CD4-positive, alpha-beta memory T cell (primary cell): Measurements from ENCODE around the gene CDK18. TPM values are rescaled to one million over a fixed set of nuclear protein-coding genes. Genes with fewer than 3 reads are reported as not detected.
"Not testable (repeated sequence)": the region's sequence is repeated elsewhere in the genome, so short reads cannot be mapped to it uniquely, and the experiment has no call there.

Source experiments
- CTCF ChIA-PET: fragments of 350-600 bp; sonication (Branson Sonifier 250); formaldehyde crosslinking; loops from one replicate; lab custom pipeline; 2021; ENCODE audit warnings: inconsistent platforms; ENCODE audit not compliant: partially characterized antibody; lab: Charles Lee
- POLR2A ChIA-PET: fragments of 350-600 bp; sonication (Branson Sonifier 250); formaldehyde crosslinking; loops from one replicate; lab custom pipeline; 2021; ENCODE audit not compliant: partially characterized antibody; lab: Charles Lee
- DNase-seq, 5 donors: peaks; one replicate each; pipeline versions ENCODE4 v3.0.0 to v3.0.0-alpha.2; 2020 to 2022; ENCODE audit warnings: mixed read lengths in 1 of 5
- H3K27ac ChIP-seq: one replicate; pipeline ENCODE4 v1.7.0; 2013; ENCODE audit warnings: low read depth, low read length
- H3K27me3 ChIP-seq: 2 replicates; pipeline ENCODE4 v1.7.0; 2013; ENCODE audit warnings: mild to moderate bottlenecking, low read length, moderate library complexity; ENCODE audit not compliant: insufficient read depth
- H3K36me3 ChIP-seq: 2 replicates; pipeline ENCODE4 v1.7.0; 2013; ENCODE audit warnings: mild to moderate bottlenecking, low read length, moderate library complexity; ENCODE audit not compliant: insufficient read depth
- H3K4me1 ChIP-seq: 2 replicates; pipeline ENCODE4 v1.7.0; 2013; ENCODE audit warnings: mild to moderate bottlenecking, low read length, moderate library complexity; ENCODE audit not compliant: insufficient read depth
- H3K4me3 ChIP-seq, 2 donors: one replicate each; pipeline ENCODE4 v1.7.0; 2013; ENCODE audit warnings: low read length in 2 of 2, mild to moderate bottlenecking in 1 of 2
- H3K9me3 ChIP-seq, 2 donors: one replicate each; pipeline ENCODE4 v1.7.0; 2013; ENCODE audit warnings: low read length in 2 of 2, control low read depth in 1 of 2; ENCODE audit not compliant: control insufficient read depth in 1 of 2
- H3K27ac Mint-ChIP-seq, 7 donors: one replicate each; pipeline ENCODE4 v1.8.0; 2020 to 2021; ENCODE audit warnings: mixed read lengths in 7 of 7, mild to moderate bottlenecking in 6 of 7, inconsistent platforms in 3 of 7, moderate library complexity in 3 of 7
- H3K27me3 Mint-ChIP-seq, 2 donors: one replicate each; pipeline ENCODE4 v1.8.0; 2020 to 2021; ENCODE audit warnings: mixed read lengths in 2 of 2
- H3K36me3 Mint-ChIP-seq, 2 donors: one replicate each; pipeline ENCODE4 v1.8.0; 2020 to 2021; ENCODE audit warnings: mixed read lengths in 2 of 2, inconsistent platforms in 1 of 2, mild to moderate bottlenecking in 1 of 2
- H3K4me1 Mint-ChIP-seq, 4 donors: one replicate each; pipeline ENCODE4 v1.8.0; 2020 to 2021; ENCODE audit warnings: mixed read lengths in 4 of 4, mild to moderate bottlenecking in 1 of 4
- H3K4me3 Mint-ChIP-seq, 8 donors: one replicate each; pipeline ENCODE4 v1.8.0; 2020 to 2021; ENCODE audit warnings: mixed read lengths in 8 of 8, mild to moderate bottlenecking in 7 of 8, moderate library complexity in 6 of 8, inconsistent platforms in 3 of 8
- H3K9me3 Mint-ChIP-seq, 8 donors: one replicate each; pipeline ENCODE4 v1.8.0; 2020 to 2021; ENCODE audit warnings: mixed read lengths in 8 of 8, mild to moderate bottlenecking in 5 of 8, inconsistent platforms in 3 of 8, moderate library complexity in 1 of 8
- intact Hi-C: fragments of 100-400 bp; cut with micrococcal nuclease; formaldehyde crosslinking; loops from one replicate; pipeline ENCODE4 v1.15.1; 2023
- polyA plus RNA-seq, 2 donors: library from polyadenylated mRNA; unstranded; fragments of 300-500 nt; fragmentation: Illumina TruSeq; gene quantifications; one replicate each; pipeline ENCODE4 v1.2.3, GENCODE V29; 2021
- total RNA-seq, 2 experiments: library from RNA; stranded (reverse); gene quantifications; one replicate each; pipeline ENCODE4 v1.2.3, GENCODE V29; 2021

Gene CDK18
- total and polyA plus RNA-seq, 4 experiments from 2014 or later: 0.25 to 1.3 (median 0.77) TPM

- Histone ChIP-seq H3K27me3 (no peaks in the 10 kb centered on the region), H3K36me3 (no peaks in the 10 kb centered on the region), H3K4me1 (peaks cover 32% of the 10 kb centered on the region), H3K27ac (peak overlapping the region; percentile 29), H3K9me3 (peaks cover 0 to under 1% of the 10 kb centered on the region in 2 donors), H3K4me3 (no peak overlapping the region)
- Mint-ChIP-seq H3K36me3 (no peaks in the 10 kb centered on the region), H3K27me3 (peaks cover 16 to 20% of the 10 kb centered on the region in 2 donors), H3K9me3 (peaks cover 0 to 7% (median 3%) of the 10 kb centered on the region in 8 donors), H3K4me1 (peaks cover 21 to 60% (median 35%) of the 10 kb centered on the region in 4 donors), H3K4me3 (peak overlapping the region in 7 of 8 donors; percentile 55 to 74 (median 67)), H3K27ac (peak overlapping the region; percentile 62 to 95 (median 86))
- DNase-seq: peak; percentile 67 to 91 (median 73)
- CTCF ChIA-PET: interaction anchor here (0.7 to 6.0 kb wide), 6 partner anchors 7 to 208 kb away, joined by 3 to 27 read pairs (median 6); no protein-coding TSS in a partner anchor
- intact Hi-C loops: loop anchor here (5.0 kb wide), 1 partner anchor 38 kb away; no protein-coding TSS in a partner anchor
- POLR2A ChIA-PET: interaction anchor here (0.7 to 2.5 kb wide), 3 partner anchors 29 to 82 kb away, joined by 3 to 11 read pairs (median 3); no protein-coding TSS in a partner anchor
Observed at GRCh38 chr1:205480349-205480985, 24.0 kb upstream of the CDK18 start.

- no peaks in the 10 kb centered on the region for H3K36me3 ChIP-seq
- no peaks in the 10 kb centered on the region for H3K9me3 ChIP-seq
- peak overlapping the region; percentile 47 for H3K27ac ChIP-seq
- no peak for DNase-seq
- Mint-ChIP-seq H3K36me3 (no peaks in the 10 kb centered on the region), H3K4me1 (peaks cover 24 to 64% (median 38%) of the 10 kb centered on the region in 4 donors), H3K9me3 (peaks cover 0 to 3% (median 0%) of the 10 kb centered on the region in 8 donors), H3K4me3 (peak overlapping the region in 6 of 8 donors; percentile 7 to 74 (median 47)), H3K27me3 (peaks cover 20 to 24% of the 10 kb centered on the region in 2 donors), H3K27ac (peak overlapping the region; percentile 19 to 93 (median 85))
- CTCF ChIA-PET: interaction anchor here (1.3 to 6.0 kb wide), 6 partner anchors 11 to 208 kb away, joined by 3 to 27 read pairs (median 4); no protein-coding TSS in a partner anchor
- peaks cover 32% of the 10 kb centered on the region for H3K4me1 ChIP-seq
- peaks cover under 1% of the 10 kb centered on the region for H3K27me3 ChIP-seq
- H3K4me3 ChIP-seq: no peak overlapping the region
- POLR2A ChIA-PET: interaction anchor here (0.7 to 2.5 kb wide), 2 partner anchors 28 to 40 kb away, joined by 3 to 11 read pairs; no protein-coding TSS in a partner anchor
- intact Hi-C loops: loop anchor here (5.0 kb wide), 1 partner anchor 39 kb away; no protein-coding TSS in a partner anchor
Observed at GRCh38 chr1:205481218-205481617, 23.3 kb upstream of the CDK18 start.

DNA sequence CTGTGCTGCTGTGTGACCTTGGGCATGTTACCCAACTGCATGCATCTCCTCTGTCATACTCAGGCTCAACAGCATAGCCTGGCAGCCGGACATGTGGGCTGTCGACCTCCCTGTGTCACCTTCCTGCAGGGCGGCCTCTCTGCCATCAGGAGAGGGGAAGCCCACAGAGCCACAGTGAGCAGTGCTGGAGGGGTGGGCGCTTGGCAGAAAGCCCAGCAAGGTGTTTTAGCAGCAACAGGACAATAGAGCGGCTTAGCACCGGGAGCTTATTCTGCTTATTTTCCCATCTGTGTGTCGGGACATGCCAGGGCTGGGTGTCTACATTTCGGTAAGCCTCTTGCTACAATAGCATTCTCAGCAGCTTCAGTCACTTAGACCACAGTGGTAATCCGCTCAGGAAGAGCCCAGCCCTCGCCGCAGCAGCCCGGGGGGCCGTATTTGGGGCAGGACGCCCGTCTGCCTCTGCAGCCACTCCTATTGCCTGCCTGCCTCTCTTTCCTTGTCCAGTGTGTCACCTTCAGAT, 22.8 kb upstream of the CDK18 start:
- ChIA-PET POLR2A (no interaction called here), CTCF (interaction anchor here (1.1 to 7.1 kb wide), 9 partner anchors 11 to 208 kb away, joined by 3 to 55 read pairs (median 5); no protein-coding TSS in a partner anchor)
- H3K36me3 ChIP-seq: no peaks in the 10 kb centered on the region
- Mint-ChIP-seq H3K4me3 (peak overlapping the region in 6 of 8 donors; percentile 7 to 74 (median 47)), H3K36me3 (no peaks in the 10 kb centered on the region), H3K27ac (peak overlapping the region; percentile 19 to 93 (median 86)), H3K27me3 (peaks cover 22% of the 10 kb centered on the region in 2 donors), H3K4me1 (peaks cover 24 to 61% (median 38%) of the 10 kb centered on the region in 4 donors), H3K9me3 (peaks cover 0 to under 1% (median 0%) of the 10 kb centered on the region in 8 donors)
- intact Hi-C loops: loop anchor here (5.0 kb wide), 1 partner anchor 39 kb away; no protein-coding TSS in a partner anchor
- H3K9me3 ChIP-seq: no peaks in the 10 kb centered on the region
- peak in 1 of 5 donors; percentile 58 for DNase-seq
- no peak overlapping the region for H3K4me3 ChIP-seq
- peaks cover 32% of the 10 kb centered on the region for H3K4me1 ChIP-seq
- peak overlapping the region; percentile 47 for H3K27ac ChIP-seq
- H3K27me3 ChIP-seq: peaks cover 3% of the 10 kb centered on the region

DNA sequence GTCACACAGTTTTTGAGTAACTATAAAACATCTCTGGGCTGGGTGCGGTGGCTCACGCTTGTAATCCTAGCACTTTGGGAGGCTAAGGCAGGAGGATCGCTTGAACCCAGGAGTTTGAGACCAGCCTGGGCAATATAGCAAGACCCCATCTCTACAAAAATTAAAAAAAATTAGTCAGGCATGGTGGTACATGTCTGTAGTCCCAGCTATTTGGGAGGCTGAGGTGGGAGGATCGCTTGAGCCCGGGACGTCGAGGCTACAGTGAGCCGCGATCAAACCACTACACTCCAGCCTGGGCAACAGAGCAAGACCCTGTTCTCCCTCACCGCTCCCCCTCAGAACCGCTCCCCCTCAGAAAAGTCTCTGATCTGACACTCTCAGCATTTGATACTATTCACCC, 21.9 kb upstream of the CDK18 start:
- not testable (repeated sequence) for H3K27me3 ChIP-seq, H3K36me3 ChIP-seq, H3K9me3 Mint-ChIP-seq, H3K36me3 Mint-ChIP-seq, H3K9me3 ChIP-seq, H3K4me3 ChIP-seq, DNase-seq, H3K27ac ChIP-seq
- H3K4me1 Mint-ChIP-seq: peaks cover 24 to 58% (median 38%) of the 10 kb centered on the region in 4 donors
- intact Hi-C loops: loop anchor here (5.0 kb wide), 1 partner anchor 40 kb away; no protein-coding TSS in a partner anchor
- POLR2A ChIA-PET: interaction anchor here (0.6 to 0.7 kb wide), 2 partner anchors 42 to 58 kb away, joined by 3 read pairs; no protein-coding TSS in a partner anchor
- H3K27ac Mint-ChIP-seq: peak overlapping the region in 5 of 7 donors; percentile 67 to 90 (median 81)
- CTCF ChIA-PET: interaction anchor here (1.1 to 11.5 kb wide), 10 partner anchors 10 to 209 kb away, joined by 3 to 208 read pairs (median 5); no protein-coding TSS in a partner anchor
- peaks cover 32% of the 10 kb centered on the region for H3K4me1 ChIP-seq
- H3K4me3 Mint-ChIP-seq: peak overlapping the region in 1 of 8 donors; percentile 35
- peaks cover 21 to 22% of the 10 kb centered on the region in 2 donors for H3K27me3 Mint-ChIP-seq

GRCh38 chr1:205483372-205483771, 21.1 kb upstream of the CDK18 start:
- ChIA-PET CTCF (interaction anchor here (2.1 to 11.5 kb wide), 7 partner anchors 40 to 158 kb away, joined by 6 to 208 read pairs (median 27); no protein-coding TSS in a partner anchor), POLR2A (no interaction called here)
- Mint-ChIP-seq H3K27me3 (peaks cover 26 to 28% of the 10 kb centered on the region in 2 donors), H3K9me3 (no peaks in the 10 kb centered on the region), H3K4me3 (peak overlapping the region in 1 of 8 donors; percentile 44), H3K4me1 (peaks cover 24 to 58% (median 37%) of the 10 kb centered on the region in 4 donors), H3K36me3 (no peaks in the 10 kb centered on the region), H3K27ac (peak overlapping the region in 3 of 7 donors; percentile 23 to 60 (median 60))
- Histone ChIP-seq H3K27me3 (peaks cover 3% of the 10 kb centered on the region), H3K9me3 (no peaks in the 10 kb centered on the region), H3K4me1 (peaks cover 32% of the 10 kb centered on the region), H3K4me3 (no peak overlapping the region), H3K36me3 (no peaks in the 10 kb centered on the region), H3K27ac (no peak overlapping the region)
- no peak for DNase-seq
- intact Hi-C loops: loop anchor here (5.0 kb wide), 1 partner anchor 41 kb away; no protein-coding TSS in a partner anchor

DNA sequence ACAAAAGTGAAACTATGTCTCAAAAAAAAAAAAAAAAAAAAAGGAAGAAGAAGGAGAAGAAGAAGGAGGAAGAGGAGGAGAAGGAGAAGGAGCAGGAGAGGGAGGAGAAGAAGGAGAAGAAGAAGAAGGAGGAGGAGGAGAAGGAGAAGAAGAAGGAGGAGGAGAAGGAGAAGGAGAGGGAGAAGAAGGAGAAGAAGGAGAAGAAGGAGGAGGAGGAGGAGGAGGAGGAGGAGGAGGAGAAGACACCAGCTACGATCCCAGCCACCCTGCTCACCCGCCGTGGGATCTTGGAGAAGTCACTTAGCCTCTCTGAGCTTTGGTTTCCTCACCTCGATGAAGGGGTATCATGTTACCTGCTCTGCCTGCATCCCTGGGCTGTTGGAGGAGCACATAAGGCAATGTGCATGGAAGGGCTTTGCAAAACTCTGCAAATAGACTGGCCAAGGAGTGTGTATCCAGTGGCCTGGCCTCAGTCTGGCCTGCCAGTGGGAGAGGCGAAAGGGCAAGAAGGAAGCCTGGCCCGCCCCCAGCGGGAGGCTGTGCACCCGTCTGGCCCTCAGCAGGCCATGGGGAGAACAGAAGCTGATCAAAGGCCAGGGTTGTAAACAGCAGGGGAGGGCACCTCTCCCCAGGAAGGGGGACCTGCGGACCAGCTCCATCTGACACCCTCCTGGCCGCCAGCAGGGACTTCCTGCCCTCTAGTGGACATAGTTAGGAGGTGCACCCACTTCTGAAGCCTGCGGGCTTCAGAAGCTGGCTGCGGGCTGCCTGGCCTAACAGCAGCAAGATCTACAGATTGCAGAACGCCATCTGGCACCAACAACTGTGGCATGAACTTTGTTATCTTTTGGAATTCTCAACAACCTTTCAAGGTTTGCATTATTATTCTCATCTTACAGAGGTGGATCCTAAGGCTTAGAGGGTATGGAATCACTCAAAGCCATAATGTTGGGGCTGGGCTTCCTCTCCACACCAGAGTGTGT, 19.2 kb upstream of the CDK18 start:
- Mint-ChIP-seq H3K4me1 (peaks cover 19 to 49% (median 28%) of the 10 kb centered on the region in 4 donors), H3K36me3 (no peaks in the 10 kb centered on the region), H3K27me3 (peaks cover 26 to 28% of the 10 kb centered on the region in 2 donors), H3K27ac (peak overlapping the region in 3 of 7 donors; percentile 23 to 78 (median 73)), H3K4me3 (peak overlapping the region in 1 of 8 donors; percentile 13), H3K9me3 (no peaks in the 10 kb centered on the region)
- no peak overlapping the region for H3K4me3 ChIP-seq
- no peaks in the 10 kb centered on the region for H3K9me3 ChIP-seq
- H3K36me3 ChIP-seq: no peaks in the 10 kb centered on the region
- no peak overlapping the region for H3K27ac ChIP-seq
- peaks cover 3% of the 10 kb centered on the region for H3K27me3 ChIP-seq
- intact Hi-C loops: loop anchor here (1.0 to 5.0 kb wide), 5 partner anchors 43 to 212 kb away; no protein-coding TSS in a partner anchor
- ChIA-PET POLR2A (interaction anchor here (0.7 to 2.2 kb wide), 7 partner anchors 39 to 210 kb away, joined by 3 to 15 read pairs (median 5); partner anchors contain the start of gene ELK4), CTCF (interaction anchor here (0.6 to 11.5 kb wide), 53 partner anchors 6 to 225 kb away, joined by 3 to 208 read pairs (median 5); partner anchors contain the start of genes KLHDC8A, LEMD1 and NUAK2)
- peak; percentile 70 to 72 (median 71) for DNase-seq
- H3K4me1 ChIP-seq: peaks cover 20% of the 10 kb centered on the region
